PC-3 (cell line): ENCODE results near the gene MAD1L1. TPM values are rescaled to one million over a fixed set of nuclear protein-coding genes. Genes with fewer than 3 reads are reported as not detected.

Experiments
- ATAC-seq: fragments of 200-7000 bp; cut with Tn5 transposase; 2 replicates; pipeline ENCODE4 v1.9.1; 2020; ENCODE audit warnings: mild to moderate bottlenecking, moderate library complexity
- BruUV-seq: library from RNA; stranded (reverse); fragments of 400-500 nt; replicated peaks from 2 replicates; lab custom pipeline; 2021; lab: Mats Ljungman, UMichigan
- CTCF ChIA-PET: fragments of 300-600 bp; sonication (Branson Sonifier 250); formaldehyde crosslinking; loops from one replicate; lab custom pipeline; 2022; ENCODE audit warnings: antibody characterized with exemption; lab: Charles Lee
- POLR2A ChIA-PET: fragments of 300-600 bp; sonication (Branson Sonifier 250); formaldehyde crosslinking; loops from one replicate; lab custom pipeline; 2022; ENCODE audit warnings: antibody characterized with exemption; ENCODE audit not compliant: unreplicated experiment; lab: Charles Lee
- DNase-seq: peaks from one replicate; pipeline ENCODE4 v3.0.0-alpha.2; 2015
- H2AFZ ChIP-seq: fragments of 300-600 bp; sonication (generic); 2 replicates; pipeline ENCODE4 v1.6.0; 2016; ENCODE audit warnings: antibody characterized with exemption, low read length
- H3F3A ChIP-seq: fragments of 300-600 bp; sonication (generic); one replicate; pipeline ENCODE4 v1.6.0; 2017; ENCODE audit warnings: antibody characterized with exemption, low read length, control low read depth, mild to moderate bottlenecking; ENCODE audit not compliant: unreplicated experiment
- H3K27ac ChIP-seq: fragments of 300-600 bp; sonication (generic); 2 replicates; pipeline ENCODE4 v1.5.1; 2016; ENCODE audit warnings: mild to moderate bottlenecking, low read length
- H3K27me3 ChIP-seq: fragments of 300-600 bp; sonication (generic); 2 replicates; pipeline ENCODE4 v1.6.1; 2016; ENCODE audit warnings: low read length, mixed read lengths
- H3K36me3 ChIP-seq: fragments of 300-600 bp; sonication (generic); 2 replicates; pipeline ENCODE4 v1.6.1; 2016; ENCODE audit warnings: low read depth, mixed run types, low read length, mixed read lengths
- H3K4me1 ChIP-seq: fragments of 300-600 bp; sonication (generic); 2 replicates; pipeline ENCODE4 v1.5.1; 2016; ENCODE audit warnings: low read length; ENCODE audit not compliant: insufficient read depth
- H3K4me2 ChIP-seq: fragments of 300-600 bp; sonication (generic); 2 replicates; pipeline ENCODE4 v1.6.0; 2016; ENCODE audit warnings: low read length
- H3K4me3 ChIP-seq: fragments of 300-600 bp; sonication (generic); 2 replicates; pipeline ENCODE4 v1.5.1; 2016; ENCODE audit warnings: mild to moderate bottlenecking, low read length, mixed read lengths
- H3K79me2 ChIP-seq: fragments of 300-600 bp; sonication (generic); 2 replicates; pipeline ENCODE4 v1.6.1; 2017; ENCODE audit warnings: low read length, mixed read lengths
- H3K9ac ChIP-seq: fragments of 300-600 bp; sonication (generic); 2 replicates; pipeline ENCODE4 v1.6.0; 2016; ENCODE audit warnings: mild to moderate bottlenecking, low read length
- H3K9me2 ChIP-seq: fragments of 300-600 bp; sonication (generic); replicated peaks from 2 replicates; pipeline ENCODE4 v1.6.1; 2016; ENCODE audit warnings: mixed run types, low read length, mixed read lengths
- H3K9me3 ChIP-seq: fragments of 300-600 bp; sonication (generic); 2 replicates; pipeline ENCODE4 v1.6.1; 2016; ENCODE audit warnings: low read length, mixed read lengths
- H4K20me1 ChIP-seq: fragments of 300-600 bp; sonication (generic); 2 replicates; pipeline ENCODE4 v1.6.1; 2016; ENCODE audit warnings: low read length, mixed read lengths
- CTCF ChIP-seq: fragments of 300-600 bp; sonication (generic); conservative IDR thresholded peaks from 2 replicates; pipeline ENCODE4 v1.5.1; 2017; ENCODE audit warnings: antibody characterized with exemption, low read depth, mild to moderate bottlenecking, low read length
- EZH2 ChIP-seq: fragments of 300-600 bp; sonication (generic); IDR thresholded peaks from one replicate; pipeline ENCODE4 v1.6.1; 2017; ENCODE audit warnings: antibody characterized with exemption, mild to moderate bottlenecking, low read length; ENCODE audit not compliant: unreplicated experiment
- EZH2phosphoT487 ChIP-seq: fragments of 300-600 bp; sonication (generic); IDR thresholded peaks from 2 replicates; pipeline ENCODE4 v1.6.1; 2018; ENCODE audit warnings: mild to moderate bottlenecking, antibody characterized with exemption, low read length, borderline replicate concordance
- intact Hi-C: fragments of 100-400 bp; cut with micrococcal nuclease; formaldehyde crosslinking; loops from 2 replicates; pipeline ENCODE4 v1.9.0; 2023
- total RNA-seq: library from RNA; depleted of rRNA; stranded (reverse); fragments of >200 nt; gene quantifications from 2 replicates; pipeline ENCODE4 v1.2.3, GENCODE V29; 2014

MAD1L1 gene
- total RNA-seq, 1 experiment from 2014 or later, result 88.4 TPM

GRCh38 chr7:1989049-1989860, 243.5 kb downstream of the MAD1L1 start:
- ChIA-PET CTCF (no interaction called here), POLR2A (no interaction called here)
- Histone ChIP-seq H3K4me1 (no peaks in the 10 kb centered on the region), H3K27ac (no peak overlapping the region), H3K9me3 (no peaks in the 10 kb centered on the region), H2AFZ (no peak overlapping the region), H3K4me2 (no peak overlapping the region), H3K79me2 (no peaks in the 10 kb centered on the region), H3K36me3 (no peaks in the 10 kb centered on the region), H3K27me3 (no peaks in the 10 kb centered on the region), H3F3A (no peaks in the 10 kb centered on the region), H3K4me3 (no peak overlapping the region), H3K9ac (no peak overlapping the region), H4K20me1 (no peaks in the 10 kb centered on the region), H3K9me2 (no peaks in the 10 kb centered on the region)
- no peak for DNase-seq
- no TSS peak for BruUV-seq
- TF ChIP-seq EZH2phosphoT487 (no peak), CTCF (no peak), EZH2 (no peak)
- intact Hi-C loops, result no loop called here
- no peak for ATAC-seq

GRCh38 chr7:1988533-1988930, 244.2 kb downstream of the MAD1L1 start:
- Histone ChIP-seq H3K9ac (no peak overlapping the region), H3K27me3 (no peaks in the 10 kb centered on the region), H3K4me1 (no peaks in the 10 kb centered on the region), H2AFZ (no peak overlapping the region), H3K4me2 (no peak overlapping the region), H3K4me3 (no peak overlapping the region), H3K9me2 (no peaks in the 10 kb centered on the region), H3F3A (no peaks in the 10 kb centered on the region), H3K79me2 (no peaks in the 10 kb centered on the region), H3K9me3 (no peaks in the 10 kb centered on the region), H3K27ac (no peak overlapping the region), H4K20me1 (no peaks in the 10 kb centered on the region), H3K36me3 (no peaks in the 10 kb centered on the region)
- TF ChIP-seq CTCF (no peak), EZH2 (no peak), EZH2phosphoT487 (no peak)
- intact Hi-C loops, result no loop called here
- ChIA-PET POLR2A (no interaction called here), CTCF (no interaction called here)
- no peak for DNase-seq
- no peak for ATAC-seq
- no TSS peak for BruUV-seq
